ENCODE results near the gene FES. TPM values are rescaled to one million over a fixed set of nuclear protein-coding genes. Genes with fewer than 3 reads are reported as not detected.

FES gene
- total and polyA plus RNA-seq, 2 of the 13 experiments (the other 11 are each of a cell fraction or from before 2014, with no cell fraction given), result 4.0 to 9.5 TPM

GRCh38 chr15:90883526-90883975, 753 bp upstream of the FES start (continued):
- TF ChIP-seq ZNF20 (CRISPR knock-in tag; IDR thresholded peaks at IDR 0.05) (no peak), PAX8 (CRISPR knock-in tag; IDR thresholded peaks at IDR 0.05; ENCODE audit: borderline replicate concordance) (no peak), MIXL1 (CRISPR knock-in tag; IDR thresholded peaks at IDR 0.05) (no peak), FOXC1 (CRISPR knock-in tag; IDR thresholded peaks at IDR 0.05; ENCODE audit: borderline replicate concordance) (no peak), SMAD9 (CRISPR knock-in tag; IDR thresholded peaks at IDR 0.05) (no peak), ZNF543 (CRISPR knock-in tag; IDR thresholded peaks at IDR 0.05) (0 out of 2 replicates have a peak, but pooled peaks have one; percentile 11), ZFP82 (CRISPR knock-in tag; IDR thresholded peaks at IDR 0.05; ENCODE audit: borderline replicate concordance) (no peak), KAT7 (CRISPR knock-in tag; IDR thresholded peaks at IDR 0.05; ENCODE audit: borderline replicate concordance) (no peak), POLR2A (IDR thresholded peaks at IDR 0.05; ENCODE audit: insufficient read depth in 1 of 2, low read depth in 2 of 2, low read length in 2 of 2) (no peak), ZFP1 (CRISPR knock-in tag; IDR thresholded peaks at IDR 0.05) (no peak), NFIB (CRISPR knock-in tag; IDR thresholded peaks at IDR 0.05; ENCODE audit: borderline replicate concordance) (no peak), CHD4 (IDR thresholded peaks at IDR 0.05; ENCODE audit: borderline replicate concordance, low read length) (no peak), MIER2 (CRISPR knock-in tag; IDR thresholded peaks at IDR 0.05) (no peak), ZNF788 (CRISPR knock-in tag; IDR thresholded peaks at IDR 0.05; ENCODE audit: borderline replicate concordance) (no peak), PRMT3 (CRISPR knock-in tag; IDR thresholded peaks at IDR 0.05; ENCODE audit: borderline replicate concordance, low read depth) (no peak), SP5 (CRISPR knock-in tag; IDR thresholded peaks at IDR 0.05; ENCODE audit: borderline replicate concordance, low read depth) (0 out of 2 replicates have a peak, but pooled peaks have one; percentile 48), MED8 (CRISPR knock-in tag; IDR thresholded peaks at IDR 0.05; ENCODE audit: insufficient replicate concordance) (no peak), ZBTB7A (CRISPR knock-in tag; IDR thresholded peaks at IDR 0.05) (no peak), FOXP1 (IDR thresholded peaks at IDR 0.05) (no peak), FOXP1 (CRISPR knock-in tag; IDR thresholded peaks at IDR 0.05) (no peak), CCDC6 (CRISPR knock-in tag; IDR thresholded peaks at IDR 0.05) (no peak)
- TF ChIP-seq, protein P1, sequence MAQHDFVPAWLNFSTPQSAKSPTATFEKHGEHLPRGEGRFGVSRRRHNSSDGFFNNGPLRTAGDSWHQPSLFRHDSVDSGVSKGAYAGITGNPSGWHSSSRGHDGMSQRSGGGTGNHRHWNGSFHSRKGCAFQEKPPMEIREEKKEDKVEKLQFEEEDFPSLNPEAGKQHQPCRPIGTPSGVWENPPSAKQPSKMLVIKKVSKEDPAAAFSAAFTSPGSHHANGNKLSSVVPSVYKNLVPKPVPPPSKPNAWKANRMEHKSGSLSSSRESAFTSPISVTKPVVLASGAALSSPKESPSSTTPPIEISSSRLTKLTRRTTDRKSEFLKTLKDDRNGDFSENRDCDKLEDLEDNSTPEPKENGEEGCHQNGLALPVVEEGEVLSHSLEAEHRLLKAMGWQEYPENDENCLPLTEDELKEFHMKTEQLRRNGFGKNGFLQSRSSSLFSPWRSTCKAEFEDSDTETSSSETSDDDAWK (CRISPR knock-in tag; IDR thresholded peaks at IDR 0.05), result no peak
- TF ChIP-seq, protein P2, sequence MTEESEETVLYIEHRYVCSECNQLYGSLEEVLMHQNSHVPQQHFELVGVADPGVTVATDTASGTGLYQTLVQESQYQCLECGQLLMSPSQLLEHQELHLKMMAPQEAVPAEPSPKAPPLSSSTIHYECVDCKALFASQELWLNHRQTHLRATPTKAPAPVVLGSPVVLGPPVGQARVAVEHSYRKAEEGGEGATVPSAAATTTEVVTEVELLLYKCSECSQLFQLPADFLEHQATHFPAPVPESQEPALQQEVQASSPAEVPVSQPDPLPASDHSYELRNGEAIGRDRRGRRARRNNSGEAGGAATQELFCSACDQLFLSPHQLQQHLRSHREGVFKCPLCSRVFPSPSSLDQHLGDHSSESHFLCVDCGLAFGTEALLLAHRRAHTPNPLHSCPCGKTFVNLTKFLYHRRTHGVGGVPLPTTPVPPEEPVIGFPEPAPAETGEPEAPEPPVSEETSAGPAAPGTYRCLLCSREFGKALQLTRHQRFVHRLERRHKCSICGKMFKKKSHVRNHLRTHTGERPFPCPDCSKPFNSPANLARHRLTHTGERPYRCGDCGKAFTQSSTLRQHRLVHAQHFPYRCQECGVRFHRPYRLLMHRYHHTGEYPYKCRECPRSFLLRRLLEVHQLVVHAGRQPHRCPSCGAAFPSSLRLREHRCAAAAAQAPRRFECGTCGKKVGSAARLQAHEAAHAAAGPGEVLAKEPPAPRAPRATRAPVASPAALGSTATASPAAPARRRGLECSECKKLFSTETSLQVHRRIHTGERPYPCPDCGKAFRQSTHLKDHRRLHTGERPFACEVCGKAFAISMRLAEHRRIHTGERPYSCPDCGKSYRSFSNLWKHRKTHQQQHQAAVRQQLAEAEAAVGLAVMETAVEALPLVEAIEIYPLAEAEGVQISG (CRISPR knock-in tag; IDR thresholded peaks at IDR 0.05), result no peak
- TF ChIP-seq, protein P3, sequence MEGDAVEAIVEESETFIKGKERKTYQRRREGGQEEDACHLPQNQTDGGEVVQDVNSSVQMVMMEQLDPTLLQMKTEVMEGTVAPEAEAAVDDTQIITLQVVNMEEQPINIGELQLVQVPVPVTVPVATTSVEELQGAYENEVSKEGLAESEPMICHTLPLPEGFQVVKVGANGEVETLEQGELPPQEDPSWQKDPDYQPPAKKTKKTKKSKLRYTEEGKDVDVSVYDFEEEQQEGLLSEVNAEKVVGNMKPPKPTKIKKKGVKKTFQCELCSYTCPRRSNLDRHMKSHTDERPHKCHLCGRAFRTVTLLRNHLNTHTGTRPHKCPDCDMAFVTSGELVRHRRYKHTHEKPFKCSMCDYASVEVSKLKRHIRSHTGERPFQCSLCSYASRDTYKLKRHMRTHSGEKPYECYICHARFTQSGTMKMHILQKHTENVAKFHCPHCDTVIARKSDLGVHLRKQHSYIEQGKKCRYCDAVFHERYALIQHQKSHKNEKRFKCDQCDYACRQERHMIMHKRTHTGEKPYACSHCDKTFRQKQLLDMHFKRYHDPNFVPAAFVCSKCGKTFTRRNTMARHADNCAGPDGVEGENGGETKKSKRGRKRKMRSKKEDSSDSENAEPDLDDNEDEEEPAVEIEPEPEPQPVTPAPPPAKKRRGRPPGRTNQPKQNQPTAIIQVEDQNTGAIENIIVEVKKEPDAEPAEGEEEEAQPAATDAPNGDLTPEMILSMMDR (CRISPR knock-in tag; IDR thresholded peaks at IDR 0.05), result 0 out of 2 replicates have a peak, but pooled peaks have one; percentile 20
- TF ChIP-seq, protein P4, sequence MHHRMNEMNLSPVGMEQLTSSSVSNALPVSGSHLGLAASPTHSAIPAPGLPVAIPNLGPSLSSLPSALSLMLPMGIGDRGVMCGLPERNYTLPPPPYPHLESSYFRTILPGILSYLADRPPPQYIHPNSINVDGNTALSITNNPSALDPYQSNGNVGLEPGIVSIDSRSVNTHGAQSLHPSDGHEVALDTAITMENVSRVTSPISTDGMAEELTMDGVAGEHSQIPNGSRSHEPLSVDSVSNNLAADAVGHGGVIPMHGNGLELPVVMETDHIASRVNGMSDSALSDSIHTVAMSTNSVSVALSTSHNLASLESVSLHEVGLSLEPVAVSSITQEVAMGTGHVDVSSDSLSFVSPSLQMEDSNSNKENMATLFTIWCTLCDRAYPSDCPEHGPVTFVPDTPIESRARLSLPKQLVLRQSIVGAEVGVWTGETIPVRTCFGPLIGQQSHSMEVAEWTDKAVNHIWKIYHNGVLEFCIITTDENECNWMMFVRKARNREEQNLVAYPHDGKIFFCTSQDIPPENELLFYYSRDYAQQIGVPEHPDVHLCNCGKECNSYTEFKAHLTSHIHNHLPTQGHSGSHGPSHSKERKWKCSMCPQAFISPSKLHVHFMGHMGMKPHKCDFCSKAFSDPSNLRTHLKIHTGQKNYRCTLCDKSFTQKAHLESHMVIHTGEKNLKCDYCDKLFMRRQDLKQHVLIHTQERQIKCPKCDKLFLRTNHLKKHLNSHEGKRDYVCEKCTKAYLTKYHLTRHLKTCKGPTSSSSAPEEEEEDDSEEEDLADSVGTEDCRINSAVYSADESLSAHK (CRISPR knock-in tag; IDR thresholded peaks at IDR 0.05; ENCODE audit: borderline replicate concordance), result no peak

Data from HepG2 (cell line).